GM21528 (cell line): ENCODE measurements around the gene CHIT1.

Source experiments
- ATAC-seq: cut with Tn5 transposase; IDR thresholded peaks from one replicate; pipeline ENCODE4 v1.9.1; 2021; ENCODE audit warnings: mild to moderate bottlenecking, moderate library complexity; ENCODE audit not compliant: unreplicated experiment, low FRiP score

The CHIT1 gene

DNA sequence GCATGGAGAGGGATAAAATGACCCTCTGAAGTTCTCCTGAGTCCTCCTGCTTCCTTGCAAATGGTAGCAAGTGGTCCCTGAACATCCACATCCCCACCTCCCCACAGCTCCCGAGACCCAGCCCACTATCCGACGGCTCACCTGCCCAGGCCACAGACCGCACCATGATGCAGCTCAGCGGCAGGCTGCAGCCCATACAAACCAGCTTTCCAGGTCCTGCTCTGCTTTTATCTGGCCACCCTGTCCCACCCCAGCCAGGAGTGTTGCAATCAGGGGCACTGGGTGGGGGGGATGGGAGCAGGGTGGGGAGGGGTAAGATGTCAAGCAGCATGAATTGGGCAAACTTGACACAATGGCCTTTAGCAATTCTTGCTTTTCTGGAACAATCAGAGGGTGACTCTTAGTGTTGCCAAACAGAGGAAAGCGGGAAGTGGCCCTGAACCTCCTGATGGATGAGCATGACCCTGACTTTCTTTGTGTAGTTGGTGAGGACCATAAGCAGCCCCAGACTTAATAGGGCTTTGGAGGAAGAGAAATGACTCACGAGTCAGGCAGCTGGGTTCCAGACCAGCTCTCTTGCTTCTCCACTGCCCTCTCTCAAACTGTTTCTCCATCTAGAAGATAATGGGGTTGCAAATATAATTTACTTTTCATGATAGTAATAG is at the start of gene CHIT1:
CHIT1 (minus strand) TSS at position 203 of the 665 bp plus-strand sequence; CDS start at position 166, 37 bp downstream.
- no peak for ATAC-seq

- ATAC-seq: no peak
Observed at GRCh38 chr1:203278885-203279406, 49.5 kb upstream of the CHIT1 start.

DNA sequence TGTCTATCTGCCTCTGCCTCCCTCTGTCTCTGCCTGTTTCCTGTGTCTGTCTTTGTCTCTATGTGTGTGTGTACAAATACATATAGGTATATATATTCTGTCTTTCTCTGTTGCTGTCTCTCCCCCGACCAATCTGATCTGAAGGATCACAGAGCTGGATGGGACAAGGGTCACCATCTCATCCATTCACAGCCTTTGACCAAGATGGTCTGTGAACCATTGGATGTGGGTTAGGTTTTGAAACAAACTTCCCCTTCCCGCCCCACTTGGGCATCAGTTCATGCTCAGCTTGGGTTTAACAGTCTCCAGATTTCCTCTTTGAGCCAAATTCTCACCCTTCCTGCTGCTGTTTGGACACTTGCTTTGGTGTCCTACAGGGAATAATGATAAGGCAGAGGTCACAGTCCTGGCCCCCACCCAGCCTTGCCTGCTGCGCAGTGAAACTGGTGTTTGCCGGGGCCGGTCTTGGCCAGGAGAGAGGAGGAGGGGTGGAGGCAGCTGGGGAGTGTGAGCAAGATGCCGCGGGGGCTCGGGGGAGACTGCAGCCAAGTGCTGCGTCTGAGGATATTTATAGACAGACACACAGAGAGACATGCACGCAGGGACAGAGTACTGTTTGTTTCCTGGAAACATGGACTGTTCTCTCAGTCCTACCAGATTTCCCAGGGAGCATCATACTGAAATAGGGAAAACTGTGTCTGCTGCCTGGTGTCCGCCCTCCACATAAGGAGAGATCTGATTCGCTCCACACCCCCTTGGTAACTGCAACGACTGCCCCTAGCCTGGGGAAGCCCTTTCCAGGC is 48.8 kb upstream of the CHIT1 start:
- no peak for ATAC-seq

GRCh38 chr1:203276916-203277545 is 47.6 kb upstream of the CHIT1 start:
- no peak for ATAC-seq

DNA sequence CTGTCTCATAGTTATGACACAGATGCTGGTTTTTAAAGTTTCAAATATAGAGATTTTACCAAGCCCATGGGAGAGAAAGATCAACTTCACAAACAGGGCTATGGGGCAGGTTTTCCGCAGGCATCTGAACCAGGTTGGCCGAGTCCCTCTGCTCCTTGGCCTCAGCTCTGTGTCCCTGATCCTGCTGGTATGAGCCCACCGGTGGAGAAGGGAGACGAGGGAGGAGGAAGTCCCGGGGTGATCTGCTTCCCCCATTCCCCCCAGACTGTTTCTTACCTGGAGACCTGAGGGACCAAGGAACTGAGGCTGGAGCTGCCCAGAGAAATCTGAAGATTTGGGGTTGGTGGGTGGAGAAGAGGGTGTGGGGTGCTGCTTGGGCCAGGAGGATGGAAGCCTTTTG is 46.9 kb upstream of the CHIT1 start:
- no peak for ATAC-seq

DNA sequence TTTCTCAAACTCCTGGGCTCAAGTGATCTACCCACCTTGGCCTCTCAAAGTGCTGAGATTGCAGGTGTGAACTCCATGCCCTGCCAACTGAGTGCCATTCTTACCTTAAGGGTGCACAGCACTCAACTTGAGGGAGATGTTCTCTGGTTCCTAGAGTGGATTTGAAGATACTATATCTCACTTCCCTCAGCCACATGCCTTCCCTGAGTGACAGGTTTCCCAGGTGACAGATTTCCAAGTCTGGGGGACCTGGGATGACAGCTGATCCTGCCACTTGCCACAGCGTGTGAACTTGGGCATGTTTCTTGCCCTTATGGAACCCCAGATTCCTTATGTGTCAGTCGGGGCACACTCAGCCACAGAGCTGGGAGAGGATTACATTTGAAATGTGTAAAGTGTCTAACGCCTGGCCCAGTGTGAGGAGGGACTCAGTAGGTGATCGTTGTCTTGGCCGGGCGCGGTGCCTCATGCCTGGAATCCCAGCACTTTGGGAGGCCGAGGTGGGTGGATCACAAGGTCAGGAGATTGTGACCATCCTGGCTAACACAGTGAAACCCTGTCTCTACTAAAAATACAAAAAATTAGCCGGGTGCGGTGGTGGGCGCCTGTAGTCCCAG is 46.3 kb upstream of the CHIT1 start:
- no peak for ATAC-seq

DNA sequence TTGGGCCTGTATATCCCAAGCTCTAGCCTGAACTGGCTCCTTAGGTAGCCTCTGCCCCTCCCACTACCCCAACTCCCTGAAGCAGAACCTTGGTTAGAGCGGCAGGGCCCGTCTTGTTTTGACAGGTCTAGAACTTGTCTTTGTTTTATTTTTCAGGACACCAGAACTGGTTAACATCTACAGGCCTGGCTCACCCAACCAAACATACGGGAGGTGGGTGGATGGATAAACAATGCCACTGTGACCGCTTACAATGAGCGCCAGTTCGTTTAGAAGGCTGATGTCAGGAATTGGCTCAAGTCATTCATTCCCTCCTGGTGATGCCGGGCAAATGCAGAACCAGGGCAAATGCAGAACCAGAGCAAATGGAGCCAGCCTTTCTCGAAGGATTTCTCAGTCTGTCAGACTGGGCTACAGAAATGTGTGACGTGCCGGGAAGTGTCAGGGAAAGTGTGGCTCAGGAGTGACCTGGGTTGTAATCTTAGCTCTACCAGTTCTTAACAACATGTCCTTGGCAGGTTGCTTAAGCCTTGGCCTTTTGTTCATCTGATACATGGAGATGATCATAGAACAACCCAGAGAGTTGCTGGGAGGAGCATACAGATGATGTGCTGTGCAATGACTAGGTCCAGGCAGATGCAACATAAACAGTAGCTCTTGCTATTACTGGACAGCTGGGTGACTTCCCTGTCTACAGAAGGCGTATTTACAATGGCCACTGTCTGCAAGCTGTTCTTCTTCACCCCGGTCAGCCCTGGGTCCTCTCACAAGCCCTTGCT is 45.3 kb upstream of the CHIT1 start:
- ATAC-seq: no peak

GRCh38 chr1:203273869-203274602 is 44.6 kb upstream of the CHIT1 start:
- no peak for ATAC-seq

GRCh38 chr1:203273206-203273868 is 43.9 kb upstream of the CHIT1 start:
- peak; percentile 63 for ATAC-seq

- peak; percentile 4 for ATAC-seq
Observed at GRCh38 chr1:203272633-203273205, 43.2 kb upstream of the CHIT1 start.

GRCh38 chr1:203271962-203272632 is 42.6 kb upstream of the CHIT1 start:
- ATAC-seq: no peak

DNA sequence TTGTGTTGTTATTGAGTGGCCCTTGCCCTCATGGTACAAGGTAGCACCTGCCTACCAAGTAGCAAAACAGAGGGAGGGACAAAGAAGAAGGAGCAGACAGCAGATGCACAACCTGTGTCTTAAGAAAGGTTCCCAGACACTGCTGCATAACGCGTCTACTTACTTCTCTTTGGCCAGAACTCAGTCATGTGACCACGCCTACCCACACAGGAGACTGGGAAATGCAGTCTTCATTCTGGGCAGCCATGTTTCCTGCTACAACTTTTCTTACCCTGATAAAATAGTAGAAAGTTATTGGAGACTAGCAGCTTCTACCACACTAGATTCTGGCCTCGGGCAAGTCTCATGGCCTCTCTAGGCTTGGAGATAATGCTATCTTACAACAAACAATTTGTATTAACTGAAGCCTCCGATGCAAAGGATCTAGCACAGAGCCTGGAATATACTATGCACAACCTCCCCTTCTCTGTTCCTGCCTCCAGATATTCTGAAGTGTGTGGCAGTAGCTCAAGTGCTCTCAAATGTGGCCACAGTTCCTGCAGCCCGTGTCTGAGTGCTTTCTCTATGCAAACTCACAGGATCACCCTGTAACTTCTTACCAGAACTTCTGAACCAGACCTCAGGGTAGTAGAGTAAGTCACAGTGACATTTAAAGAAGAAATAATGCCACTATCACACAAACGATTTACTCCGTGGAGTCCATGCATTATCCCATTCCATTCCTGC is 41.7 kb upstream of the CHIT1 start:
- no peak for ATAC-seq

GRCh38 chr1:203270448-203270847 is 41.0 kb upstream of the CHIT1 start:
- ATAC-seq: no peak

DNA sequence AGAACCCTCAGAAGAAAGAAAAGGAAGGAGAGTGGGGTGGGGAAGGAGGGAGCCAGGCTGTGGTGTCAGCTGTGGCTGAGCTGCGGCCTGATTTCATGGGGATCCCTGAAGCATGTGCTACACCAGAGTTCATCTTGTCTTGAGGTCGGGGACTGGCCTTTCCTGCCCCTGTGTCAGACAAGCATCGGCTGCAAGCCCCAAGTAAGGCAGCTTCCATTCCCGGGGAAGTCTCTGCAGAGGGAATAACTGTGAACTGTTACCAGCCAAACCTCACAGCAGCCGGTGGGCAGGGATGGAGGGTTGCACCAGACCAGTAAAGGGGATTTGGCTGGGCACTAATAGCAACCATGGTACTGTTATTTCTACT is 40.2 kb upstream of the CHIT1 start:
- no peak for ATAC-seq

GRCh38 chr1:203268901-203269653 is 39.6 kb upstream of the CHIT1 start:
- ATAC-seq: no peak

DNA sequence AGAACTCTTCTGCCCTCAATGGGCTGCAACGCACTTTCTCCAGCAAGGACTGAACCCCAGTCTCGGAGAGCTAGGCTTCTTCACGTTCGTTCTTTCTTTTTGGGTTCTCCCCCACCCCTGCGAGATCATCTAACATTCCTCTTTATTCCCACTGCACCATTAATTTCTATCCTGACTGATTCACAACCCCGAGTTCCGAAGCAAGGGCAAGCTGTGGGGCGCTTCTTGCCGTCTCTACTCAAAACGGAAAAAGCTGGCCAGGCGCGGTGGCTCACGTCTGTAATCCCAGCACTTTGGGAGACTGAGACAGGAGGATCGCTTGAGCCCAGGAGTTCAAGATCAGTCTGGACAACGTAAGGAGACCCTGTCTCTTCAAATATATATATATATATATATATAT is 38.4 kb upstream of the CHIT1 start:
- no peak for ATAC-seq

GRCh38 chr1:203267347-203267846 is 37.9 kb upstream of the CHIT1 start:
- ATAC-seq: peak; percentile 54
